ENCODE data around the gene CUTC.

CUTC gene

DNA sequence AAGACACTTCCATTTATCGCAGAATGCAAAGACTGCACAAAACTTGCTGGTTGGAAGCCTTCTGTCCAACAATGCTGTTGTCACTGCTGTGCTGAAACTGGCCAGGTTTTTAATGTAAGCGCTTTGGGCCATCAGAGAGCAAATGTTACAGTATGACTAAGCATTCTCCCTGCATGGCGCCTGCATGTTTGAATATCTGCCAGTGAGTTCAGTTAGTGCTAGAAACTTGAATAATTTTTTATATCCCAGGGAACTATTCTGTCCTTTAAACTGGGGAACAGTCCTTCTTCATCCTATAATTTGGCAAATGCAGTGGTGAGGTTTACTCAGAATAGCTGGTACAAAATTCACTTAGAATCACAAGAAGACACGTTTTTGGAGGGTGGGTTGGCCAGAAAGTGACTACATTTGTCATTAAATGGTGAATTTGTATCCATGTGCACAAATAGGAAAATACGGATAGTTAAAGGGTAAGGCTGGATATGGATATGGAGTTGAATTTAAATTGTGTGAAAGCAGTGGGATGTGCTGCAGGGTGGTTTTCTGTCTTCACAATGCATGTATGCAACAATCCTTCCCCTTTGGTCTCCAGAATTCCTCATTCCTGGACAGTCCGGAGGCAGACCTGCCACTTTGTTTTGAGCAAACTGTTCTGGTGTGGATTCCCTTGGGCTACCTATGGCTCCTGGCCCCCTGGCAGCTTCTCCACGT lies 52.1 kb downstream of the CUTC start:
- DNase-seq (ENCODE audit: low read depth in 3 of 3) = no peak

DNA sequence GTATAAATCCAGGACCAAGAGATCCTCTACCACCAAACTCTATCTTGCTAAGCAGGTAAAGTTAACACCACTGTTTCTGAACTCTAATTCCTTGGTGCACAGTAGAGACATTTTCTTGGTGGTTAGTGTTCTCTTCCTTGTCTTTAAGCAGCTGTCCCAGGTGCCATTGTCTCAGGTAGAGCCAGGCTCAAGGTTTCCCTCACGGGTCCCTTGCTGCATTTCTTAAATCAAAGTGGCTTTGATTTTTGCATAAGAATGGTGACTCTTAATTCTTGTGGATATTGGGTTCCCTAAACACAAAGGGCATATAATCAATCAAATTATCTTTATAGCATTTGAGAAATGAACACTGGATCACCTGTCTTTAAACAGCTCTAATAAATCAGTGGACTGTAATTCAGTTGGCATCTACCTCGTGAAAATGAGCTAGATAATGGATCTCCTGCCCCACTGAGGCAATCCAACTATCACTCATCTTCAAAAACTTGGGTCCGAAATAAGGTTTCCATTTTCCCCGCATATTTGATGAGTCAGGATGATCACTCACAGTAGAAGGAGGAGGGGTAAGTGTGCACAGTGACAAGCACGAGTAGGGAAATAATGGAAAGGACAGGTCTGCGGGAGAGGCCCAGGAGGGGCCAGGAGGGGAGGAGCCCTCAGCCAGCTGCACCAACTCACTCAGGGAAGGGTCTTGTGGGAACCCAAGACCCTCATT lies 52.9 kb downstream of the CUTC start:
- no peak for DNase-seq (ENCODE audit: low read depth in 3 of 3)

DNA sequence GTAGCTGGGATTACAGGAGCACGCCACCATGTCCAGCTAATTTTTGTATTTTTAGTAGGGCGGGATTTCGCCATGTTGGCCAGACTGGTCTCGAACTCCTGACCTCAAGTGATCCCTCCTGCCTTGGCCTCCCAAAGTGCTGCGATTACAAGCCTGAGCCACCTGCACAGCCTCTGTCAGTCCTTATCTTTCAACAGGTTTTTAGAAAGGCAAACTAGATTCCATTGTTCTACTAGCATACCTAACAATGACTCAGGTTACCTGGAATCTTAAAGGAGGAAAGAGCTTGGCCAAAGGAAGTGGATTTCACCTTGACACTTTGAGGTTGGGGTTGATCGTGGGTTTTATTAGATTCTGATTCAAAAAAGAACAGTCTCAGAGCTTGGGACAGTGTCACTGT lies 53.6 kb downstream of the CUTC start:
- DNase-seq (ENCODE audit: low read depth in 3 of 3) = no peak

DNA sequence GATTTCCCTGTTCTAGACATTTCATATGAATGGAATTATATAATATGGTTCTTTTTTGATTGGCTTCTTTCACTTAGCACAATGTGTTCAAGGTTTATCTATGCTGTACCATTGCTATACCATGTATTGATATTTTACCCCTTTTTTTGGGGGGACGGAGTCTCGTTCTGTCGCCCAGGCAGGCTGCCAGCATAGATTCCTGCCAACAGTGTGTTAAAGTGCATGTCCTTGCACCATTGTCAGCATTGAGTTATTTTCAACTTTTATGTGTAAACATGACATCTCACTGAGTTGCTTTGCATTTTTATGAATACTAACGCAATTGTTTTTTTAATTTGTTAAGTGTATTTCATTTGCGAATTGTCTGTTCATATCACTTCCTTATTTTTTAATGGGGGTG lies 55.3 kb downstream of the CUTC start:
- no peak for DNase-seq (ENCODE audit: low read depth in 3 of 3)

DNA sequence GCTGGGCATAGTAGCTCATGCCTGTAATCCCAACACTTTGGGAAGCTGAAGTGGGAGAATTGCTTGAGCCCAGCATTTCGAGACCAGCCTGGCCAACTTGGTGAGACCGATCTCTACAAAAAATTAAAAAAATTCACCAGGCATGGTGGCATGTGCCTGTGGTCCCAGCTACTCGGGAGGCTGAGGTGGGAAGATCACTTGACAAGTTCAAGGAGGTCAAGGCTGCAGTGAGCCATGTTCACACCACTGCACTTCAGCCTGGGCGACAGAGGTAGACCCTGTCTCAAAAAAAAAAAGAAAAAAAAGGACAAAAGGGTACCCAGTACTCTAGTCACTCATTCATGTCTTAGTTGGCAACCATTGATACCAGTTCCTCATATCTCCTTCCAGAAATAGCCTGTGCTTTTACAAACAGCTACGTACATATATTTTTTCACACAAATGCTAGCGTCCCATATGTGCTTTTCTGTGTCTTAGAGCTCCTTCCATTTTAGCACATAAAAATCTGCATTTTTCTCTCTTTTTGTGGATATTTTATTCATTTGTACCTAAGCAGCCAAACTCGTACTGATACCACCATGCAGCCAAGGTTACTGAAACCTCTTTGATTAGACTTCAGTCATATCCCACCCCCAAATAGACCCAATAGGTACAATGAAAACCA lies 55.9 kb downstream of the CUTC start:
- no peak for DNase-seq (ENCODE audit: low read depth in 3 of 3)

DNA sequence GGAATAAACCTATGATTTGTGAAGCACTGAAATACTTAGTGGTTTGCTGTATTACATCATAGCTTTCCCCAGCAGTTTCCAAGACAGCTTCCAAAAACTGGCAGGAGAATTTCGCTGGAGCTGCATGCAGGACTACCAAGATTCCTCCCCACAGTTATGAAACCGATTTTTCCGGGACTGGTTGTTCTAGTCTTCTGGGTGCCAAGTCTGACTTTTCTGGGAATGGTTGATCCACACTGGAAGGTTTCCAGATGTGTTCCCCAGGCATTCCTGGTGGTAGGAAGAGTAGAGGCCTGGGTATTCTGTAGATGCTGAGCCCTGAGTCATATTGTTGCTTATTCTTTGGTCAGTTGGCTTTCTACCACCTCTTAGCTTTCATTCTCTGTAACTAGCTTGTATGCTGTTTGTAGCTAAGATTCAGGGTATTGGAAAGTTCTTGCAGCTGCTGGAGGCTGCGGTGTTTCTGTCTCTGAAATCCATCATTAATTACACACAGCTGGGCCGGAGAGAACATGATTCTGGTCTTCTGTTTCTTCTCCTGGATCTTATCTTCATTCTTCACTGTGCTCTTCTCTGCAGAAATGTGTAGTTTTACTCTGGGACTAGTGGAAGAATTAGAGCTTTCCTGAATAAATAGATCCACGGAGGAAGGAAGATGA lies 56.7 kb downstream of the CUTC start:
- no peak for DNase-seq (ENCODE audit: low read depth in 3 of 3)

DNA sequence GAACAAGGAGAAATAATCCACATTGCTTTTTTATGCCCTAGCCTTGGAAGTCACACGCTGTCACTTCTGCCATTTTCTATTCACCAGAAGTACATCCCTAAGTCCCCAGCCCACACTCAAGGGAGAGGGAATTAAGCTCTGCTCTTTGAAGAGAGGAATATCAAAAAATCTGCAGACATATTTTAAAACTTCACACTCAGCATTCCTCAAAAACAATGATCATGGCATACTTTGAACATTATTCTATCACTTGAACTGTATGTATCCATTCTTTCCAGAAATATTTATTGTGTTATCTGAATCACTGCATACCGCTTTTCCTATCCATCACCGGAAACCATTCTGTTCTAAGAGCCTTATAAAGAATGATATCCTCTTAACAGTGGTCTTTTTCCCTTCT lies 59.8 kb downstream of the CUTC start:
- DNase-seq (ENCODE audit: low read depth in 3 of 3) = no peak

DNA sequence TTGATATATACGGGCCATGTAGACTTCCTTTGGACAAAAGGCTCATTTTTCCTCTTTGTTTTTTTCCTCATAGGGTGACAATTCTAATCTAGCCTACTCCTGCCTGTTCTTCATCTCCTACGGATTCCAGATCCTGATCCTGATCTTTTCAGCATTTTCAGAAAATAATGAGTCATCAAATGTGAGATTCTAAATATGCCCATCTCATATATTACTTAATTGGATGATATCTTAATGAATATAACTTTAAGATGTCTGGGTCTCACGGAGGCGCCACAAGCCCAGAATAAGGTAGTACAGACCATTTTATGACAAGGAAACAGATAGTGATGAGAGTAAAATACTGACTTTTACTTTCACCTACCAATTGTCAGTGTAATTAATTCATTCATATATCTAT lies 61.8 kb downstream of the CUTC start:
- no peak for DNase-seq (ENCODE audit: low read depth in 3 of 3)

DNA sequence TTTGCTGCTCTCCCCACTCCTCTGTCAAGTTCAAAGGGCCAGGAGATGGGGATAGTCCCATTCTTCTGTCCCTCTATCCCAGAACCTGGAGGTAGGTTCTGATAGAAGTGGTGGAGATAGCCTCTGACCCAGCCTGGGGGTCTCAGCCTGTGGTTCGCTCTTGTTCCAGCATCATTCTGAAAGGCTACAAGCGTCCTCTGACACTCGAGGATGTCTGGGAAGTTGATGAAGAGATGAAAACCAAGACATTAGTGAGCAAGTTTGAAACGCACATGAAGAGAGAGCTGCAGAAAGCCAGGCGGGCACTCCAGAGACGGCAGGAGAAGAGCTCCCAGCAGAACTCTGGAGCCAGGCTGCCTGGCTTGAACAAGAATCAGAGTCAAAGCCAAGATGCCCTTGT lies 64.9 kb downstream of the CUTC start:
- DNase-seq (ENCODE audit: low read depth in 3 of 3) = no peak

DNA sequence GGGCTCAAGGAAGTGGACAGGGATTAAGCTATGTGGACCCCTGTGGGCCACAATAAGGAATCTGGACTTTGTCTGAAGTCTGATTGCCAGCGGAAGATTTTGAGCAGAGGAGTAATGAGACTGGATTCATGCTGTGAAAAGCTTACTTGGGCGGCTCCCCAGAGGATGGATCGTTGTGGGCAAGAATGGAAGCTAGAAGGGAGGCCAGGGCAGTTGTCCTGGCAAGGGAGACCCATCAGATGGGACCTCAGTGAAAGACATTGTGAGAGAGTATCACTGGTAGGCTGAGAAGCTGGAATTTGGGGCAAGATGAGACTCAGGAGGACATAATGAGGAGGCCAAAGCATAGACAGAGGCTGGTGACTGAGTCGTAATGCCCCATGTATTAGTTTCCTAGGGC lies 66.0 kb downstream of the CUTC start:
- no peak for DNase-seq (ENCODE audit: low read depth in 3 of 3)

DNA sequence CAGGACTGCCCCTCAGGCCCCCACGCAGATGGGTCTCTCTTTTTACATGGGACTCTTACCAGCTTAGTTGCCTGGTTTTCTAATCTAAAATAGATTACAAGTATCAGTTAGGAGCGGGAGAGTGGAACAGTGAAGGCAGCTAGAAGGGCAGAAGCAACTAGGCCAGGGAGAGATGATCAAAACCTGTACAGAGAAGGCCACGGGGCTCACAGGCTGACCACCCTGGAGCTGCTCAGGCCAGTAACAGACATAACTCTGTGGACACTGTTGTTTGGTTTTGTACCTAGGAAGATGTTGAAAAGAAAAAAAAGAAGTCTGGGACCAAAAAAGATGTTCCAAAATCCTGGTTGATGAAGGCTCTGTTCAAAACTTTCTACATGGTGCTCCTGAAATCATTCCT lies 66.9 kb downstream of the CUTC start:
- no peak for DNase-seq (ENCODE audit: low read depth in 3 of 3)

DNA sequence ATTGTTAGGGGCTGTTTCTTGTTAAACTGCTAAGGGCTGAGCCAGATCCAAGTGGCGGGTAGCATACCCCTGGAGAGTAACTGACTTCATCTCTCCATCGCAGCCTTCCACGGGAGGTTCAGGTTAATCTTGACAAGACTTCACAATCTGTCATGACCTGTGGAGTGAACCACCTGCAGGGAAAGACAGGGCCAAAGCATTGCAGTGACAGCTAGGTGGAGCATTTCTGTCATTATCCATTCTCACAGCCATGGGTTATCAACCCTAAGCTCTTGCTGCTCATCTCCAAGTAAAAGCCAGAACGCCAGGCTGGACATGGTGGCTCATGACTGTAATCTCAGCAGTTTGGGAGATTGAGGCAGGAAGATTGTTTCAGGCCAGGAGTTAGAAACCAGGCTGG lies 67.6 kb downstream of the CUTC start:
- DNase-seq (ENCODE audit: low read depth in 3 of 3) = no peak

DNA sequence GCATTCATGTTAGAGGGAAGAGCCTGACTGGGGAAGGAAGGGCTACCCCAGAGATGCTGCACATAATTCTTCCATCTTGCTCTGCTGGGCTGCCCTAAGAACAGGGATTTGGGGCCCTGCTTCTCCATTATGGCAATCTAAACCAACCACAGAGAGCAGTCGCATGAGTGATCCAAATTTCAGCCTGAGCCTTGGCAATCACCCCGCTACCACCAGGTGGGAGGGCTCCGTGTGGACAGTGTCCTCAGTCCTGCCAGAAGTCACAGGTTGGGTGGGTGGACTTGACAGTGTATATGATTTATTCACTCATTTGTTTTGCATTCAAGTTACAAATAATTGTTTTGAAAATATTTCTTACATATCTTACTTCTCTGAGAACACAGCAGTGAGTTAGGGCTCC lies 72.4 kb downstream of the CUTC start:
- no peak for DNase-seq (ENCODE audit: low read depth in 3 of 3)

DNA sequence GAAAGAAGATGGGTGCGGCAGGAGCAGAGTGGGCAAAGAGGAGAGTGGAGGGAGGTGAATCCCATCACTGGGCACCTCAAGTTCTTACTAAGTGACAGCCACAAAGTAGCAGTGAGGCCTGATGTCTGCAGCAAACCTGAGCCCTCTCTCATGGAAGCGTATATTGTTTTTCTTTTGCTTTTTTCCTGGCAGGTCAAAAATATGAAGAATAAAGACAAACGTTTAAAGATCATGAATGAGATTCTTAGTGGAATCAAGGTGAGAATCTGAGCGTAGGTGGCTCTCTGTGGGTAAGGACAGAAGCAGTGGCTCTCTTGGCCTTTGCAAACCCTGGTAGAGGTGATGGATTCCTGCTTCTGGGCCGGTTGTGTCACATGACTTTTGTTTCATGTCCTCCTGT lies 73.2 kb downstream of the CUTC start:
- no peak for DNase-seq (ENCODE audit: low read depth in 3 of 3)
